C4-2B (cell line): Measurements from ENCODE around the gene CFAP298.

Source experiments
- ZFX ChIP-seq: fragments of 450-650 bp; IDR thresholded peaks from 2 replicates; pipeline ENCODE4 v1.6.1; 2017
- TF ChIP-seq, protein P1 (sequence below): fragments of 450-650 bp; conservative IDR thresholded peaks from 2 replicates; pipeline ENCODE4 v1.5.1; 2017; ENCODE audit warnings: mild to moderate bottlenecking

DNA sequence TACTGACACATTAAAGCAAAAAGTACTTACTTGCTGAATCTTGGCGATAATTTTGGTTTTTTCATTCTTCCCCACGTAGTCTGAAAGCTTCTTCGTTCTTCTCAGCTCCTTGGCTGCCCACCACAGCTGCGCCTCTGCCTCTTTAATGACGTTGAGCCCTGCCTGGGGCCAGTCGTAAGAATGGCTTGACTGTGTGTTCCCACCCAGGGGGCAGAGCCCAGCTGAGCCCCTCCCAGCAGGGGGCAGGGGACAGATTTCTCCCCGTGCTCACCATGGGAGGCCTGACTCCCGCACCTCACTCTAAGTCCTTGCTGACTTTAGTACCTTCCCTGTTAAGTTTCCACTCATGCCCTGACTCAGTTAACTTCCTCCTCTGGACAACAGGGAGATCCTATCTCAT, 9.0 kb downstream of the CFAP298 start:
- TF ChIP-seq, protein P1, sequence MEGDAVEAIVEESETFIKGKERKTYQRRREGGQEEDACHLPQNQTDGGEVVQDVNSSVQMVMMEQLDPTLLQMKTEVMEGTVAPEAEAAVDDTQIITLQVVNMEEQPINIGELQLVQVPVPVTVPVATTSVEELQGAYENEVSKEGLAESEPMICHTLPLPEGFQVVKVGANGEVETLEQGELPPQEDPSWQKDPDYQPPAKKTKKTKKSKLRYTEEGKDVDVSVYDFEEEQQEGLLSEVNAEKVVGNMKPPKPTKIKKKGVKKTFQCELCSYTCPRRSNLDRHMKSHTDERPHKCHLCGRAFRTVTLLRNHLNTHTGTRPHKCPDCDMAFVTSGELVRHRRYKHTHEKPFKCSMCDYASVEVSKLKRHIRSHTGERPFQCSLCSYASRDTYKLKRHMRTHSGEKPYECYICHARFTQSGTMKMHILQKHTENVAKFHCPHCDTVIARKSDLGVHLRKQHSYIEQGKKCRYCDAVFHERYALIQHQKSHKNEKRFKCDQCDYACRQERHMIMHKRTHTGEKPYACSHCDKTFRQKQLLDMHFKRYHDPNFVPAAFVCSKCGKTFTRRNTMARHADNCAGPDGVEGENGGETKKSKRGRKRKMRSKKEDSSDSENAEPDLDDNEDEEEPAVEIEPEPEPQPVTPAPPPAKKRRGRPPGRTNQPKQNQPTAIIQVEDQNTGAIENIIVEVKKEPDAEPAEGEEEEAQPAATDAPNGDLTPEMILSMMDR, result no peak
- no peak for TF ChIP-seq ZFX
